Aorta (tissue), 5 donors: ENCODE measurements around the gene CD19. TPM values are rescaled to one million over a fixed set of nuclear protein-coding genes. Genes with fewer than 3 reads are reported as not detected.
"Not testable (repeated sequence)": the region's sequence is repeated elsewhere in the genome, so short reads cannot be mapped to it uniquely, and the experiment has no call there.

Source experiments
- ATAC-seq: fragments of 200-7000 bp; cut with Tn5 transposase; one replicate; pipeline ENCODE4 v1.9.1; 2022; ENCODE audit warnings: moderate library complexity; ENCODE audit not compliant: low FRiP score
- DNase-seq, 2 donors: peaks; one replicate each; pipeline ENCODE4 v3.0.0-alpha.2; 2020
- H3K27ac ChIP-seq, 2 donors: one replicate each; pipeline ENCODE4 v1.5.1; 2013; ENCODE audit warnings: low read length in 2 of 2, mild to moderate bottlenecking in 2 of 2, moderate library complexity in 2 of 2, control low read depth in 1 of 2, inconsistent platforms in 1 of 2, low read depth in 1 of 2
- H3K27me3 ChIP-seq, 2 donors: one replicate each; pipeline ENCODE4 v1.6.1; 2013; ENCODE audit warnings: control low read depth in 1 of 2, low read length in 1 of 2, mild to moderate bottlenecking in 1 of 2, moderate library complexity in 1 of 2; ENCODE audit not compliant: insufficient read depth in 2 of 2, control insufficient read depth in 1 of 2
- H3K36me3 ChIP-seq, 2 donors: one replicate each; pipeline ENCODE4 v1.6.1; 2013; ENCODE audit warnings: control low read depth in 1 of 2, low read length in 1 of 2, mild to moderate bottlenecking in 1 of 2; ENCODE audit not compliant: insufficient read depth in 2 of 2, control insufficient read depth in 1 of 2
- H3K4me1 ChIP-seq, 2 donors: one replicate each; pipeline ENCODE4 v1.6.1; 2013; ENCODE audit warnings: low read length in 2 of 2, control low read depth in 1 of 2, mild to moderate bottlenecking in 1 of 2, moderate library complexity in 1 of 2; ENCODE audit not compliant: insufficient read depth in 2 of 2, control insufficient read depth in 1 of 2
- H3K4me3 ChIP-seq, 2 donors: one replicate each; pipeline ENCODE4 v1.5.1; 2013; ENCODE audit warnings: low read length in 2 of 2, control low read depth in 1 of 2, mild to moderate bottlenecking in 1 of 2
- H3K9me3 ChIP-seq: one replicate; pipeline ENCODE4 v1.6.1; 2013; ENCODE audit warnings: mild to moderate bottlenecking, low read length; ENCODE audit not compliant: control insufficient read depth
- WGBS, 2 donors: extraction: QIAGEN DNeasy Blood & Tissue Kit; methylation state at CpG; one replicate each; pipeline ENCODE4 v1.1.7; 2013; 5-methylcytosine and 5-hydroxymethylcytosine counted together
- intact Hi-C, 2 donors: fragments of 100-400 bp; cut with DNase I; formaldehyde crosslinking; loops; one replicate each; pipeline versions ENCODE4 v1.14.2 to v1.15.0; 2022
- polyA plus RNA-seq, 2 donors: library from polyadenylated mRNA; stranded (reverse); fragments of 200-250 nt; gene quantifications; one replicate each; pipeline ENCODE4 v1.2.3, GENCODE V29; 2013
- total RNA-seq, 2 donors: library from RNA; stranded (reverse); fragmentation: NEBNext Ultra II Directional; extraction: Animal tissue kit (Norgen Biotek cat#: 25700); gene quantifications; one replicate each; pipeline ENCODE4 v1.2.1, GENCODE V29; 2021
- donor health status: healthy with polysubstance abuse.
- donor health status: Bipolar disorder and iron deficiency.
- donor health status: DM: no; HTN: no; CAD: no.
- donor health status: DM: no; HTN: no; CAD: no.
- donor health status: DM: yes; HTN: yes; CAD: no.

CD19 gene
- total and polyA plus RNA-seq, 4 donors: 0.10 to 0.71 (median 0.63) TPM; not detected in 1

GRCh38 chr16:28958836-28959235 lies 27.1 kb downstream of the CD19 start:
- intact Hi-C loops: no loop called here
- WGBS, 2 donors: 84 to 89% methylated on average over 6 of the region's 6 CpGs
- no peak overlapping the region for H3K4me3 ChIP-seq
- ATAC-seq (no peak), DNase-seq (no peak)
- no peak overlapping the region for H3K27ac ChIP-seq
- peaks cover 0 to 1% of the 10 kb centered on the region in 2 donors for H3K36me3 ChIP-seq
- H3K27me3 ChIP-seq: no peaks in the 10 kb centered on the region
- H3K4me1 ChIP-seq: no peaks in the 10 kb centered on the region
- no peaks in the 10 kb centered on the region for H3K9me3 ChIP-seq

DNA sequence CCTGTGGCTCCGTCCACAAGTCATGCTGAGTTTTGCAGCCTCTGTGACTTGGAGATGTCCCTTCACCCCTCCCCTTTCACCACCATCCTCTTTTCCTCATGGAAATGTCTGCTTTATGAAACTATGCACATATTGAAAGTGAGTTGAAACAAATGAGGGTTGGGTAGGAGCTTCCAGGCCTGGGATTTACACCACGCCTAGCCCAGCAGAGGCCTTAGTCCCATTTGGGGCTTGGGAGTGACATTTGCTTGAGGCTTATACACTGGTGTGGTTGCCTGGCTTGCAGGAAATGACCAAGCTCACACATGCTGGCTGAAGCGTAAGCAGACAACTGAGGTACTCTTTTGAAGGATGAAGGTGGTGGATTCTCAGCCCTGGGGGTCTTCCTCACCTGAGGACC lies 32.3 kb downstream of the CD19 start:
- Histone ChIP-seq H3K36me3 (no peaks in the 10 kb centered on the region), H3K4me1 (no peaks in the 10 kb centered on the region), H3K4me3 (no peak overlapping the region), H3K27me3 (no peaks in the 10 kb centered on the region), H3K9me3 (no peaks in the 10 kb centered on the region), H3K27ac (no peak overlapping the region)
- WGBS, 2 donors: 90 to 97% methylated on average over 3 of the region's 3 CpGs
- no peak for ATAC-seq
- intact Hi-C loops: no loop called here
- DNase-seq: no peak

GRCh38 chr16:28964496-28964895 lies 32.7 kb downstream of the CD19 start:
- WGBS, 2 donors: 90 to 92% methylated on average over 2 of the region's 2 CpGs
- DNase-seq: no peak
- no peaks in the 10 kb centered on the region for H3K36me3 ChIP-seq
- no peak overlapping the region for H3K27ac ChIP-seq
- ATAC-seq: no peak
- no peaks in the 10 kb centered on the region for H3K4me1 ChIP-seq
- no peaks in the 10 kb centered on the region for H3K9me3 ChIP-seq
- no peaks in the 10 kb centered on the region for H3K27me3 ChIP-seq
- no peak overlapping the region for H3K4me3 ChIP-seq
- intact Hi-C loops: no loop called here

DNA sequence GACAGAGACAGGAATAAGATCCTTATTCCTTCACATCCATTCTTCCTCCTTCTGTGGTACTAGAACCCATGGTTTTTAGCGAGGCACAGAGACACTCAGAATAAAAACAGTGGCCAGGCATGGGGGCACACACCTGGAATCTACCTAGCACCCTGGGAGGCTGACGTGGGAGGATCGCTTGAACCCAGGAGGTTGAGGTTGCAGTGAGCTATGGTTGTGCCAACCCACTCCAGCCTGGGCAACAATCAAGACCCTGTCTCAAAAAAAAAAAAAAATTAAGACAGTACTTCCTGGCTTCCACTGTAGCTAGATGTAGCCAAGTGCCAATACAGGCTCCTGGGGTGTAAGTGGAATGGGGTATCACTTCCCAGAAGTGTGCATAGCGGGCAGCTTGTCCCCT lies 35.4 kb downstream of the CD19 start:
- no peak overlapping the region for H3K27ac ChIP-seq
- no peak overlapping the region for H3K4me3 ChIP-seq
- no peaks in the 10 kb centered on the region for H3K4me1 ChIP-seq
- no peaks in the 10 kb centered on the region for H3K27me3 ChIP-seq
- H3K9me3 ChIP-seq: no peaks in the 10 kb centered on the region
- intact Hi-C loops: no loop called here
- 86 to 89% methylated on average over 4 of the region's 4 CpGs for WGBS, 2 donors
- DNase-seq: no peak
- no peak for ATAC-seq
- H3K36me3 ChIP-seq: no peaks in the 10 kb centered on the region

- WGBS, 2 donors: 88 to 90% methylated on average over 2 of the region's 2 CpGs
- H3K36me3 ChIP-seq, DNase-seq, H3K27ac ChIP-seq, H3K4me3 ChIP-seq, H3K9me3 ChIP-seq, H3K27me3 ChIP-seq, intact Hi-C loops, H3K4me1 ChIP-seq, ATAC-seq: not testable (repeated sequence)
These were observed 37.9 kb downstream of the CD19 start for GRCh38 chr16:28969696-28970095.

GRCh38 chr16:28974007-28974436 lies 42.3 kb downstream of the CD19 start:
- ATAC-seq (peak; percentile 66), DNase-seq (peak; percentile 61 to 85)
- Histone ChIP-seq H3K4me3 (peak overlapping the region; percentile 62 to 63), H3K36me3 (no peaks in the 10 kb centered on the region), H3K4me1 (no peaks in the 10 kb centered on the region), H3K9me3 (no peaks in the 10 kb centered on the region), H3K27me3 (no peaks in the 10 kb centered on the region), H3K27ac (peak overlapping the region in 1 of 2 donors; percentile 28)
- intact Hi-C loops: no loop called here
- WGBS, 2 donors: 0 to 1% methylated on average over 17 of the region's 17 CpGs

- DNase-seq (peak; percentile 99), ATAC-seq (peak; percentile 97)
- H3K9me3 ChIP-seq: no peaks in the 10 kb centered on the region
- no peaks in the 10 kb centered on the region for H3K36me3 ChIP-seq
- intact Hi-C loops: no loop called here
- peak within 1 kb of the TSS in 1 of 2 donors; percentile 28 for H3K27ac ChIP-seq
- WGBS, 2 donors: 0% methylated on average over 50 to 60 of the region's 60 CpGs
- H3K4me3 ChIP-seq: peak within 1 kb of the TSS; percentile 62 to 63
- no peaks in the 10 kb centered on the region for H3K4me1 ChIP-seq
- H3K27me3 ChIP-seq: no peaks in the 10 kb centered on the region
These were observed 42.8 kb downstream of the CD19 start, which contains the start of gene SPNS1 for GRCh38 chr16:28974437-28975157. Gene SPNS1 (plus strand): TSS chr16:28974778. CDS start chr16:28975152, 374 bp downstream.

GRCh38 chr16:28975158-28975599 lies 43.4 kb downstream of the CD19 start:
- H3K27ac ChIP-seq: no peak overlapping the region
- no peaks in the 10 kb centered on the region for H3K4me1 ChIP-seq
- intact Hi-C loops: no loop called here
- WGBS, 2 donors: 5 to 9% methylated on average over 26 to 30 of the region's 30 CpGs
- no peaks in the 10 kb centered on the region for H3K9me3 ChIP-seq
- no peaks in the 10 kb centered on the region for H3K36me3 ChIP-seq
- ATAC-seq (peak; percentile 2), DNase-seq (no peak)
- no peaks in the 10 kb centered on the region for H3K27me3 ChIP-seq
- peak overlapping the region; percentile 29 to 61 for H3K4me3 ChIP-seq
